Cerebellar cortex (tissue), 1 donor: ENCODE measurements around the gene HBP1.
"Not testable (repeated sequence)": the region's sequence is repeated elsewhere in the genome, so short reads cannot be mapped to it uniquely, and the experiment has no call there.

ENCODE experiments used
- DNase-seq: peaks from one replicate; pipeline ENCODE4 v3.0.0-alpha.2; 2015; ENCODE audit warnings: low spot score

The HBP1 gene

DNA sequence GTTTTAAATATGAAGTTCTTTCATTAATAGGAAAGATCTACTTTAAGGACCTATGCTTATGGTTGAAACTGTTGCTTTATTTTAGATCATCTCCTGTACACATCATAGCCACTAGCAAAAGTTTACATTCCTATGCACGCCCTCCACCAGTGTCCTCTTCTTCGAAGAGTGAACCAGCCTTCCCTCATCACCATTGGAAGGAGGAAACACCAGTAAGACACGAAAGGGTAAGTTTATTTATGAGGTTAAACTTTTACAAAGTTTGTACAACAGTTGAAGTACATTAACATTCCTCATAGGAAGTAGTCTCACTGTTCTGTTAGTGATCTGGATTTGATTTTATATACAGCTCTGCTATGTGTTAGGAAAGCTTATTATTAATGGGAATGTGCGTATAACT, 16.9 kb downstream of the HBP1 start:
- DNase-seq: no peak

- no peak for DNase-seq
These were observed 17.4 kb downstream of the HBP1 start for GRCh38 chr7:107186240-107186639.

GRCh38 chr7:107187774-107188173, 19.0 kb downstream of the HBP1 start:
- DNase-seq: no peak

- no peak for DNase-seq
These were observed 21.3 kb downstream of the HBP1 start for GRCh38 chr7:107190090-107190489.

GRCh38 chr7:107194052-107194451, 25.2 kb downstream of the HBP1 start:
- DNase-seq: no peak

DNA sequence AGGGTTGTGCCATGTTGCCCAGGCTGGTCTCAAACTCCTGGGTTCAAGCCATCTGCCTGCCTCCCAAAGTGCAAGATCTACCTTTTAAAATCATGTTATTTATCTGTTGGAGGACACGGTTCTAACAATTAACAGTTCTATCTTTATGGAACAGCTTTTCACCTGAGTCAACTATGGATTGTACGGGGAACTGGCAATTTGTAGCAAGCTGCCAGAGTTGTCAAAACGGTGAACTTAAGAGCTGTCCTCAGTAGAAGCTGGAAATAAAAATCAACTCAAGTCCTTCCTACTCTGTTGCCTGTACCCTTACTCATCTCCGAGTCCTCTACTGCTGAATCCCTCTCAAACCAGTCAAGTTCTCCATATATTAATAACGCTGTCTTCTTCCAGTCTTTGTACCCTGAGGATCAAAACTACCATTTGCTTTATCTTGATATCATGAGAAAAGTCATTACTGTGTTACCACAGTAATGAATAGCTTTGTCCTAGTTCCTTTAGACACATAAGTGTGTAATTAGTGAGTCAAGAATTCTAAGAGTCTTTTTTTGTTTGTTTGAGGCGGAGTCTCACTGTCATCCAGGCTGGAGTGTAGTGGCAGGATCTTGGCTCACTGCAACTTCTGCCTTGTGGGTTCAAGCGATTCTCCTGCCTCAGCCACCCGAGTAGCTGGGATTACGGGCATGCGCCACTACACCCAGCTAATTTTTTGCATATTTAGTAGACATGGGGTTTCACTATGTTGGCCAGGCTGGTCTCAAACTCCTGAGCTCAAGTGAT, 28.2 kb downstream of the HBP1 start:
- no peak for DNase-seq

DNA sequence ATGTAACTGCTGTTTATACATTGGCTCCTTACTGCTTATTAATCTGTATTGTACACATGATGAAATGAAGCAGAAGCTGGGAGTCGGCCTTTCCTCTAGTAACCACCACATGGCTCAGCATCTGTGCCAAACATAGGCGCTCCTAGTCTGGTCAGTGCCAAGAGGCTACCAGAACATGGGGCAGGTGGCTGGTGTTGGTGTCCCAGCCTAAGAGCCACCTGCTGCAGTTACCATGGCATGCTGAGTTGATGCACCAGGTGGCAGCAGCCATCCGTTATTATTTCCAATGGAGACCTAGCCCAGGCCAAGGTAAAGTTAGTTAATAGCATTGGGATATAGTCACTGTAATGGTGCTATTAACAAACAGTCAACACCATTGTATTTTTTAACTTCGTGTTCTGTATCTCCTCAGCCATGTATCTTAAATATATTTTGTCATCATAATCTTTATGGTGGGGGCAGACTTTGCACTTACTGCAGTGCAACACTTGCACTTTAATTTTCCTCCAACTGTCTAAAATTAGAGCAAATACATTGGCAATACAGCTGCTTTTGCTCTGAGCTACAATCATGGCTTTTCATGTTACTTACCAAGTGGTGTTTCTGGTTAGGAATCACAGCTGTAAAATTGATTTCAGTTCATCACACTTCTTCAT, 33.1 kb downstream of the HBP1 start:
- peak; percentile 98 for DNase-seq

GRCh38 chr7:107203607-107204006, 34.8 kb downstream of the HBP1 start:
- no peak for DNase-seq

- DNase-seq: no peak
These were observed 37.3 kb downstream of the HBP1 start for GRCh38 chr7:107206136-107206535.

DNA sequence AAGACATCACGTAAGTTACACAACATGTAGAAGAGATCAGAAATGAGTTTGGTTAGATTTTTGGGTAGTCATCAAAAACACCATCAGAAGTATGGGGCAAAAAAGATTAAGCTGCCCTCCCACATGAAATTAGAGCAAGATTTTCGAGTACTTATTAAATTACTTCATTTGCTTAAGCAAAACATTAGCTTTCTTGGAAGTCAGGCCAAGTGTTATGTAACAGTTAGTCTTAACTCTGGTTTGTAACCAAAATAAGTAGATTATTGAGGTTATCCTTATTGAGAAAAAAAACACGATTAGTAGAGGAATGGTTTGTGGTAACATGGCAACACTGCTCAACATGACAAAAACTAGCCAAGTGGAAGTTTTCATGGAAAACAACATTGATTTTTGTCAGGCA, 37.9 kb downstream of the HBP1 start:
- no peak for DNase-seq

DNA sequence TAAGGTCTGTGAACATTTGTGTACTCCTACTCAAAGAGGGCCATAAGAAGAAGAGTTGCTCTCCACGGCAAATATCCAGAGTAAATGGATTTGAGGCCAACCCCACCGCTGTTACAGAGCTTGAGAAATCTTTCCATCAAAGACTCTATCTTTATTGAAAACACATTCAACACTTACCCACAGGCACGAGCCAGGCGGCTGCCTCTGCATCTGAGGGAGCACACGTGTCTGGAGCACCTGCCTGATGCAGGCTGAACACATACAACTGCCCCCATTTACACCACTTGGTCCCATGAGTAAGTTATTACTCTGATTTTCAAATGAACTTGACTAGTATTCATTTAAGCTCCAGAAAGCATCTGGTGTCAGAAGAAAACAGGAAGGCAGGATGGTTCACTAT, 38.7 kb downstream of the HBP1 start:
- DNase-seq: no peak

DNA sequence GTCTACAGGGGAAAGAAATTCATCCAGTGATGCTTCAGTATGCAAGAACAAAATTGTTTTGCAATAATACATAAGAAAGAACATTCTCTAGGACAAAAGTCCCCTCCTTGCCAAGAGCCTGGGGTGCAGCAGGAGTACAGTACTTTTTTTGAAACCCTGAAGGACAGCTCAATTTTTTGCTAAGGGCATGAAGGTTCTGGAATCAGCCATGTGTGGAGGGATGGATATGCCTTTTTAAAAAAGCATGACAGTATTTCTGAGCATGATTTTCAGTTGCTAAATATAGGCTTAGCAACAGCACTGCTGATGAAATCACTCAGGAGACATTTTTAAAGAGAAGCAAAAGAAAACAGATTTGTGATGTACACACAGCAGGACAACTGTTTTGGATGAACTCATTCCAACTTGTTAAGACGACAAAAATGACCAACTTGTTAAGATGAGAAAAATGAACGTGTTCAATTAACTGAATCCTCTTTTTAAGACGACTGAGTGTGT, 39.3 kb downstream of the HBP1 start:
- DNase-seq: peak; percentile 74

- DNase-seq: no peak
These were observed 39.8 kb downstream of the HBP1 start for GRCh38 chr7:107208563-107208962.

- no peak for DNase-seq
These were observed 40.8 kb downstream of the HBP1 start for GRCh38 chr7:107209565-107209964.

DNA sequence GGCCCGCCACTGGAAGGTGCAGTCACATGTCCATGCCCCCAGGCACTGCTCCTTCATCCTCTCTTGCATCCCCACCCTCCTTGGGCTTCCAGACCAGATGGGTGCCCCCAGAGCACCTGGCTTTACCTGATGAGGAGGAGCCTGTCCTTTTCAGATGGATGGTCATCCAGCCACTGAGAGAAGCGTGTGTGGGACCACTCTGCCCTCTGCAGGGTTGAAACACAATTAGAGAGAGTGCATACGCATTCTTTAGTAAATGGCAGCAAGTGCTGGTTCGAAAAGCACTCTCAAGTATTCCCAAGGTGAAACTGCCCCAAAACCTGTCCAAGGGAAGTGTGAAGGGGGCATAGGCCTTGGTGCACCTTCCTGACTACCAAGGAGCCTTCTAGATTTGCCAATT, 41.6 kb downstream of the HBP1 start:
- no peak for DNase-seq

- DNase-seq: no peak
These were observed 43.9 kb downstream of the HBP1 start for GRCh38 chr7:107212725-107213124.

DNA sequence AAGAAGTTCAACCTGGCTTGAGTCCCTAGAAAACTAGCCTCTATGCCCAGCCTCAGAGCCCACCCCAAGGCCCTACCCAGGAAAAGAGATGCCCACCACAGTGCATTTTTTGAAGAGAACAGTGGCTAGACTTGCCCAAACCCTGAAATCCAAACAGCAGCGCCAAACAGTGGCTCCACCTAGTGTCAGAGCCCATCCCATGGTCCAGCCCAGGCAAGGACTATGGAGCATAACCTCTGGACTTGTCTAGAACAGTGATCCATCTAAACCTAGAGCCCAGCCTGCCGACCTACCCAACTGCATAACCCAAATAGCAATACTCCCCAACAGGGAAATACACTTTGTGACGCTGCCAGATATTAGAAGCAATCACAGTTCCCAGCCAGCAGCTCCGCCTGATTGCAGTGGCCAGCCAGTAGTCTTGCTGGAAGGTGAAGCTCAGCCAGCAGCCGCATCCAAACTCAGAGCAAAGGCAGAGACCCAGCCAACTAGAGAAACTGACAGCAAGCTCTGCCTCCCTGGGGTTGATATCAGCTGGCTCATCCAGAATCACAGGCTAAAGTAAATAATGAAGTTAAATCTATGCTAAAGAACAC, 44.5 kb downstream of the HBP1 start:
- DNase-seq: no peak

DNA sequence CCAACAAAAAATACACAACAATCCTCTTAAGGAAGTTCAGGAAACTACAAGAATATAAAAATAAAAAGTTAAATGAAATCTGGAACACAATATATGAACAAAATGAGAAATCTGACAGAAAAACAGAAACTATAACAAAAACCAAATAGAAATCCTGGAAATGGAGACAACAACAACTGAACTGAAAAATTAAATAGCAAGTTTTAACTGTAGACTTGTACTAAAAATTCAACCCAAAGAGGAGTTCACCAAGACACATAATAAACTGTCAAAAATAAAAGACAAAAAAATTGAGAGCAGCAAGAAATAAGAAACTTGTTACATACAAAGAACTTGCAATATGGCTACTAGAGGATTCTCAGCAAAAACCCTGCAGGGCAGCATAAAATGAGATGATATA, 45.1 kb downstream of the HBP1 start:
- DNase-seq: no peak

GRCh38 chr7:107219563-107220244, 50.9 kb downstream of the HBP1 start:
- no peak for DNase-seq

- DNase-seq: no peak
These were observed 51.6 kb downstream of the HBP1 start for GRCh38 chr7:107220356-107220755.

DNA sequence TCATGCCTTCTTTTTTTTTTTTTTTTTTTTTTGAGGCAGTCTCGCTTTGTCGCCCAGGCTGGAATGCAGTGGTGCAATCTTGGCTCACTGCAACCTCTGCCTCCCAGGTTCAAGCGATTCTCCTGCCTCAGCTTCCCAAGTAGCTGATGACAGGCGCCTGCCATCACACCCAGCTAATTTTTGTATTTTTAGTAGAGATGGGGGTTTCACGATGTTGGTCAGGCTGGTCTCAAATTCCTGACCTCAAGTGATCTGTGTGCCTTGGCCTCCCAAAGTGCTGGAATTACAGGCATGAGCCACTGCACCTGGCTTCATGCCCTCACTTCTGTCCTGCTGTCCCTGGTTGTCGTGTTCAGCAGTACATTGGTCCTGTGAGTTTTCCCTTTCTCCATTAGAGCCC, 52.0 kb downstream of the HBP1 start:
- not testable (repeated sequence) for DNase-seq

- DNase-seq: no peak
These were observed 55.8 kb downstream of the HBP1 start for GRCh38 chr7:107224374-107225223.
